ENCODE measurements around the gene TSPAN5. TPM values are rescaled to one million over a fixed set of nuclear protein-coding genes. Genes with fewer than 3 reads are reported as not detected.

TSPAN5 gene
- total and polyA plus RNA-seq, 9 of the 15 experiments (the other 6 are each of a cell fraction or from before 2014, with no cell fraction given) = 0.58 to 6.6 (median 0.73) TPM

DNA sequence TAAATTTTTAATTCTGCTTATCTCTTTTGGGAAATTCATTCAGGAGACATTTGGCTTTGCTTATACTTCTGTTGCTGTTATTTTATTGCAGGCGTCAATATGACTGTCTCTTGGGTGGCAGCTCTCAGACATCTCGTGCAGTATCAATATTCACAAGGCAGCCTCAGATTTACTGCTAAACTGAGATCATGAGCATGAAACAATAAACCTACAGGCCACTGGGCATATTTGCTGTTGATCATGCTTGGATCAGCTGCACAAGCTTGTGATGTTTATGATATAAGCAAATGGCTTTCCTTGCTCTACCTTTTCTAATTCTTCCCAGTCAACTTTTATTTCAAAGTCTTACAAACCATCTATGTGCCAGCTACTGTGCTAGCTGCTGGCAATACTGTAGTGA is 39.2 kb downstream of the TSPAN5 start:
- Histone ChIP-seq H3K79me2 (ENCODE audit: control insufficient read depth, insufficient read depth, low read length) (no peaks in the 10 kb centered on the region), H3K27ac (ENCODE audit: extremely low read depth, low read depth, low read length) (no peak overlapping the region), H2AFZ (ENCODE audit: low read depth, low read length) (no peak overlapping the region), H3K4me3 (no peak overlapping the region), H3K9me3 (replicated peaks; ENCODE audit: control insufficient read depth, insufficient read depth, low read depth, low read length) (no peaks in the 10 kb centered on the region), H3K9me1 (ENCODE audit: control insufficient read depth, insufficient read depth, low read length) (no peaks in the 10 kb centered on the region), H3K27me3 (ENCODE audit: control insufficient read depth in 2 of 2, insufficient read depth in 2 of 2, low read length in 2 of 2) (peaks cover 0 to 15% of the 10 kb centered on the region in 2 experiments), H3K36me3 (ENCODE audit: control insufficient read depth, insufficient read depth, low read length) (no peaks in the 10 kb centered on the region), H3K4me2 (ENCODE audit: insufficient read depth, low read length) (no peak overlapping the region), H3K9ac (ENCODE audit: insufficient read depth in 1 of 2, low read depth in 2 of 2, low read length in 2 of 2) (no peak overlapping the region), H4K20me1 (replicated peaks; ENCODE audit: control insufficient read depth, insufficient read depth, low read length) (no peaks in the 10 kb centered on the region), H3K4me1 (replicated peaks in 1 of 2; ENCODE audit: control insufficient read depth in 2 of 2, insufficient read depth in 2 of 2, low read length in 2 of 2) (no peaks in the 10 kb centered on the region)
- CTCF ChIA-PET (ENCODE audit: low intra/inter-chr PET ratio) = no interaction called here
- in situ Hi-C loops (cut with MboI) (no loop called here), intact Hi-C loops (cut with micrococcal nuclease) (no loop called here)
- POLR2A ChIA-PET = no interaction called here
- no TSS peak for BruUV-seq (replicated peaks)
- no peak for ATAC-seq
- no peak for FAIRE-seq
- no peak for DNase-seq (ENCODE audit: extremely low read depth in 1 of 4, low spot score in 3 of 4)
- 8% methylated on average over 2 of the region's 2 CpGs for WGBS (ENCODE audit: insufficient coverage, low coverage, missing lambda C conversion rate)
- TF ChIP-seq CBFA2T3 (IDR thresholded peaks at IDR 0.05) = no peak
- TF ChIP-seq, protein P1, sequence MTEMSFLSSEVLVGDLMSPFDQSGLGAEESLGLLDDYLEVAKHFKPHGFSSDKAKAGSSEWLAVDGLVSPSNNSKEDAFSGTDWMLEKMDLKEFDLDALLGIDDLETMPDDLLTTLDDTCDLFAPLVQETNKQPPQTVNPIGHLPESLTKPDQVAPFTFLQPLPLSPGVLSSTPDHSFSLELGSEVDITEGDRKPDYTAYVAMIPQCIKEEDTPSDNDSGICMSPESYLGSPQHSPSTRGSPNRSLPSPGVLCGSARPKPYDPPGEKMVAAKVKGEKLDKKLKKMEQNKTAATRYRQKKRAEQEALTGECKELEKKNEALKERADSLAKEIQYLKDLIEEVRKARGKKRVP (CRISPR knock-in tag; IDR thresholded peaks at IDR 0.05) = no peak
- TF ChIP-seq, protein P2, sequence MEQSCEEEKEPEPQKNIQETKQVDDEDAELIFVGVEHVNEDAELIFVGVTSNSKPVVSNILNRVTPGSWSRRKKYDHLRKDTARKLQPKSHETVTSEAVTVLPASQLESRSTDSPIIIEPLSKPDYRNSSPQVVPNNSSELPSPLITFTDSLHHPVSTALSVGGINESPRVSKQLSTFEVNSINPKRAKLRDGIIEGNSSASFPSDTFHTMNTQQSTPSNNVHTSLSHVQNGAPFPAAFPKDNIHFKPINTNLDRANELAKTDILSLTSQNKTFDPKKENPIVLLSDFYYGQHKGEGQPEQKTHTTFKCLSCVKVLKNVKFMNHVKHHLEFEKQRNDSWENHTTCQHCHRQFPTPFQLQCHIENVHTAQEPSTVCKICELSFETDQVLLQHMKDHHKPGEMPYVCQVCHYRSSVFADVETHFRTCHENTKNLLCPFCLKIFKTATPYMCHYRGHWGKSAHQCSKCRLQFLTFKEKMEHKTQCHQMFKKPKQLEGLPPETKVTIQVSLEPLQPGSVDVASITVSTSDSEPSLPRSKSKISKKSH (CRISPR knock-in tag; IDR thresholded peaks at IDR 0.05) = no peak
- TF ChIP-seq, protein P3, sequence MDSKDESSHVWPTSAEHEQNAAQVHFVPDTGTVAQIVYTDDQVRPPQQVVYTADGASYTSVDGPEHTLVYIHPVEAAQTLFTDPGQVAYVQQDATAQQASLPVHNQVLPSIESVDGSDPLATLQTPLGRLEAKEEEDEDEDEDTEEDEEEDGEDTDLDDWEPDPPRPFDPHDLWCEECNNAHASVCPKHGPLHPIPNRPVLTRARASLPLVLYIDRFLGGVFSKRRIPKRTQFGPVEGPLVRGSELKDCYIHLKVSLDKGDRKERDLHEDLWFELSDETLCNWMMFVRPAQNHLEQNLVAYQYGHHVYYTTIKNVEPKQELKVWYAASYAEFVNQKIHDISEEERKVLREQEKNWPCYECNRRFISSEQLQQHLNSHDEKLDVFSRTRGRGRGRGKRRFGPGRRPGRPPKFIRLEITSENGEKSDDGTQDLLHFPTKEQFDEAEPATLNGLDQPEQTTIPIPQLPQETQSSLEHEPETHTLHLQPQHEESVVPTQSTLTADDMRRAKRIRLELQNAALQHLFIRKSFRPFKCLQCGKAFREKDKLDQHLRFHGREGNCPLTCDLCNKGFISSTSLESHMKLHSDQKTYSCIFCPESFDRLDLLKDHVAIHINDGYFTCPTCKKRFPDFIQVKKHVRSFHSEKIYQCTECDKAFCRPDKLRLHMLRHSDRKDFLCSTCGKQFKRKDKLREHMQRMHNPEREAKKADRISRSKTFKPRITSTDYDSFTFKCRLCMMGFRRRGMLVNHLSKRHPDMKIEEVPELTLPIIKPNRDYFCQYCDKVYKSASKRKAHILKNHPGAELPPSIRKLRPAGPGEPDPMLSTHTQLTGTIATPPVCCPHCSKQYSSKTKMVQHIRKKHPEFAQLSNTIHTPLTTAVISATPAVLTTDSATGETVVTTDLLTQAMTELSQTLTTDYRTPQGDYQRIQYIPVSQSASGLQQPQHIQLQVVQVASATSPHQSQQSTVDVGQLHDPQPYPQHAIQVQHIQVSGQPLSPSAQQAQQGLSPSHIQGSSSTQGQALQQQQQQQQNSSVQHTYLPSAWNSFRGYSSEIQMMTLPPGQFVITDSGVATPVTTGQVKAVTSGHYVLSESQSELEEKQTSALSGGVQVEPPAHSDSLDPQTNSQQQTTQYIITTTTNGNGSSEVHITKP (IDR thresholded peaks at IDR 0.05; ENCODE audit: partially characterized antibody) = no peak
- TF ChIP-seq, protein P4, sequence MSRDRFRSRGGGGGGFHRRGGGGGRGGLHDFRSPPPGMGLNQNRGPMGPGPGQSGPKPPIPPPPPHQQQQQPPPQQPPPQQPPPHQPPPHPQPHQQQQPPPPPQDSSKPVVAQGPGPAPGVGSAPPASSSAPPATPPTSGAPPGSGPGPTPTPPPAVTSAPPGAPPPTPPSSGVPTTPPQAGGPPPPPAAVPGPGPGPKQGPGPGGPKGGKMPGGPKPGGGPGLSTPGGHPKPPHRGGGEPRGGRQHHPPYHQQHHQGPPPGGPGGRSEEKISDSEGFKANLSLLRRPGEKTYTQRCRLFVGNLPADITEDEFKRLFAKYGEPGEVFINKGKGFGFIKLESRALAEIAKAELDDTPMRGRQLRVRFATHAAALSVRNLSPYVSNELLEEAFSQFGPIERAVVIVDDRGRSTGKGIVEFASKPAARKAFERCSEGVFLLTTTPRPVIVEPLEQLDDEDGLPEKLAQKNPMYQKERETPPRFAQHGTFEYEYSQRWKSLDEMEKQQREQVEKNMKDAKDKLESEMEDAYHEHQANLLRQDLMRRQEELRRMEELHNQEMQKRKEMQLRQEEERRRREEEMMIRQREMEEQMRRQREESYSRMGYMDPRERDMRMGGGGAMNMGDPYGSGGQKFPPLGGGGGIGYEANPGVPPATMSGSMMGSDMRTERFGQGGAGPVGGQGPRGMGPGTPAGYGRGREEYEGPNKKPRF (IDR thresholded peaks at IDR 0.05; ENCODE audit: low read depth, low read length) = no peak
- no peak for TF ChIP-seq GABPB2 (CRISPR knock-in tag; conservative IDR thresholded peaks at IDR 0.05)
- TF ChIP-seq NCOA6 (IDR thresholded peaks at IDR 0.05) = no peak
- no peak for TF ChIP-seq MIER1 (IDR thresholded peaks at IDR 0.05; ENCODE audit: low read depth)
- TF ChIP-seq NCOR1 (IDR thresholded peaks at IDR 0.05) = no peak
- TF ChIP-seq, protein P5, sequence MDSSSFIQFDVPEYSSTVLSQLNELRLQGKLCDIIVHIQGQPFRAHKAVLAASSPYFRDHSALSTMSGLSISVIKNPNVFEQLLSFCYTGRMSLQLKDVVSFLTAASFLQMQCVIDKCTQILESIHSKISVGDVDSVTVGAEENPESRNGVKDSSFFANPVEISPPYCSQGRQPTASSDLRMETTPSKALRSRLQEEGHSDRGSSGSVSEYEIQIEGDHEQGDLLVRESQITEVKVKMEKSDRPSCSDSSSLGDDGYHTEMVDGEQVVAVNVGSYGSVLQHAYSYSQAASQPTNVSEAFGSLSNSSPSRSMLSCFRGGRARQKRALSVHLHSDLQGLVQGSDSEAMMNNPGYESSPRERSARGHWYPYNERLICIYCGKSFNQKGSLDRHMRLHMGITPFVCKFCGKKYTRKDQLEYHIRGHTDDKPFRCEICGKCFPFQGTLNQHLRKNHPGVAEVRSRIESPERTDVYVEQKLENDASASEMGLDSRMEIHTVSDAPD (CRISPR knock-in tag; IDR thresholded peaks at IDR 0.05) = no peak
- no peak for TF ChIP-seq ASH1L (IDR thresholded peaks at IDR 0.05; ENCODE audit: borderline replicate concordance, low read depth, partially characterized antibody)
- no peak for TF ChIP-seq C11orf30 (IDR thresholded peaks at IDR 0.05; ENCODE audit: low read depth)

All from K562 (cell line).